Trophoblast cell (in vitro differentiated cells and primary cell): Measurements from ENCODE around the gene TNNI3K.

Source experiments
- DNase-seq, 2 donors: peaks; one replicate each; pipeline ENCODE4 v3.0.0-alpha.2; 2016
- H2AFZ ChIP-seq: 2 replicates; pipeline ENCODE4 v1.6.1; 2013; ENCODE audit warnings: low read length, moderate library complexity, mild to moderate bottlenecking; ENCODE audit not compliant: insufficient read depth, poor library complexity
- H2AK5ac ChIP-seq: 2 replicates; pipeline ENCODE4 v1.6.1; 2013; ENCODE audit warnings: mild to moderate bottlenecking, low read length
- H2BK120ac ChIP-seq: 2 replicates; pipeline ENCODE4 v1.6.1; 2013; ENCODE audit warnings: low read length, mild to moderate bottlenecking, moderate library complexity; ENCODE audit not compliant: insufficient read depth, poor library complexity
- H2BK12ac ChIP-seq: 2 replicates; pipeline ENCODE4 v1.6.1; 2013; ENCODE audit warnings: mild to moderate bottlenecking, low read length, moderate library complexity
- H2BK5ac ChIP-seq: 2 replicates; pipeline ENCODE4 v1.6.1; 2013; ENCODE audit warnings: low read length, low read depth, moderate library complexity, mild to moderate bottlenecking; ENCODE audit not compliant: poor library complexity
- H3K14ac ChIP-seq: 2 replicates; pipeline ENCODE4 v1.6.1; 2013; ENCODE audit warnings: mild to moderate bottlenecking, low read length
- H3K18ac ChIP-seq: 2 replicates; pipeline ENCODE4 v1.6.1; 2013; ENCODE audit warnings: mild to moderate bottlenecking, low read length
- H3K23ac ChIP-seq: 2 replicates; pipeline ENCODE4 v1.6.1; 2013; ENCODE audit warnings: low read length
- H3K27ac ChIP-seq: 2 replicates; pipeline ENCODE4 v1.5.1; 2013; ENCODE audit warnings: low read depth, mild to moderate bottlenecking, inconsistent platforms, low read length, moderate library complexity
- H3K27me3 ChIP-seq: 2 replicates; pipeline ENCODE4 v1.6.1; 2013; ENCODE audit warnings: inconsistent platforms, mild to moderate bottlenecking, low read length, moderate library complexity; ENCODE audit not compliant: insufficient read depth
- H3K36me3 ChIP-seq, 2 experiments: 1 replicate in 1 of 2; 2 replicates in 1 of 2; pipeline ENCODE4 v1.6.1; 2013; ENCODE audit warnings: low read length in 2 of 2, mild to moderate bottlenecking in 2 of 2, moderate library complexity in 1 of 2; ENCODE audit not compliant: insufficient read depth in 2 of 2, control insufficient read depth in 1 of 2
- H3K4ac ChIP-seq: 2 replicates; pipeline ENCODE4 v1.6.1; 2013; ENCODE audit warnings: low read depth, mild to moderate bottlenecking, low read length, moderate library complexity
- H3K4me1 ChIP-seq, 2 experiments: 1 replicate in 1 of 2; 2 replicates in 1 of 2; pipeline ENCODE4 v1.6.1; 2013; ENCODE audit warnings: low read length in 2 of 2, mild to moderate bottlenecking in 2 of 2, moderate library complexity in 1 of 2; ENCODE audit not compliant: insufficient read depth in 2 of 2, control insufficient read depth in 1 of 2
- H3K4me2 ChIP-seq: 2 replicates; pipeline ENCODE4 v1.6.1; 2013; ENCODE audit warnings: inconsistent platforms, mild to moderate bottlenecking, low read length, moderate library complexity
- H3K4me3 ChIP-seq: 2 replicates; pipeline ENCODE4 v1.5.1; 2013; ENCODE audit warnings: mild to moderate bottlenecking, low read depth, low read length, inconsistent platforms
- H3K79me1 ChIP-seq: one replicate; pipeline ENCODE4 v1.6.1; 2013; ENCODE audit warnings: low read length
- H3K79me2 ChIP-seq: 2 replicates; pipeline ENCODE4 v1.6.1; 2013; ENCODE audit warnings: low read length, mild to moderate bottlenecking; ENCODE audit not compliant: control insufficient read depth, insufficient read depth, poor library complexity
- H3K9ac ChIP-seq: 2 replicates; pipeline ENCODE4 v1.6.1; 2013; ENCODE audit warnings: mild to moderate bottlenecking, low read length
- H3K9me3 ChIP-seq: 2 replicates; pipeline ENCODE4 v1.6.1; 2013; ENCODE audit warnings: low read depth, mild to moderate bottlenecking, control low read depth, inconsistent platforms, low read length; ENCODE audit not compliant: insufficient read depth
- H4K12ac ChIP-seq: 2 replicates; pipeline ENCODE4 v1.6.1; 2013; ENCODE audit warnings: low read depth, mild to moderate bottlenecking, low read length, moderate library complexity
- H4K8ac ChIP-seq: 2 replicates; pipeline ENCODE4 v1.6.1; 2013; ENCODE audit warnings: low read depth, mild to moderate bottlenecking, low read length, moderate library complexity
- H4K91ac ChIP-seq: one replicate; pipeline ENCODE4 v1.6.1; 2013; ENCODE audit warnings: low read depth, mild to moderate bottlenecking, low read length, moderate library complexity
- WGBS: extraction: QIAGEN DNeasy Blood & Tissue Kit; methylation state at CpG from one replicate; pipeline ENCODE4 v1.1.7; 2013; ENCODE audit warnings: missing lambda C conversion rate; ENCODE audit not compliant: insufficient read length, insufficient coverage; ENCODE audit errors: extremely low coverage; 5-methylcytosine and 5-hydroxymethylcytosine counted together

Gene TNNI3K

GRCh38 chr1:74420467-74420866 is 185.3 kb downstream of the TNNI3K start:
- Histone ChIP-seq H3K9ac (no peak overlapping the region), H3K36me3 (no peaks in the 10 kb centered on the region), H2AFZ (no peak overlapping the region), H3K79me1 (no peaks in the 10 kb centered on the region), H4K8ac (no peak overlapping the region), H3K9me3 (no peaks in the 10 kb centered on the region), H3K23ac (no peak overlapping the region), H3K79me2 (no peaks in the 10 kb centered on the region), H2BK120ac (no peak overlapping the region), H3K4me3 (no peak overlapping the region), H2BK12ac (no peak overlapping the region), H3K4ac (no peak overlapping the region), H3K27ac (no peak overlapping the region), H3K4me2 (no peak overlapping the region), H3K18ac (no peak overlapping the region), H2BK5ac (no peak overlapping the region), H2AK5ac (no peak overlapping the region), H3K14ac (no peak overlapping the region), H3K4me1 (peaks cover 0 to 3% of the 10 kb centered on the region in 2 experiments), H4K12ac (no peak overlapping the region), H4K91ac (no peak overlapping the region), H3K27me3 (no peaks in the 10 kb centered on the region)
- no CpG with 5 or more reads among the region's 2 CpGs for WGBS
- no peak for DNase-seq

GRCh38 chr1:74422421-74423292 is 187.5 kb downstream of the TNNI3K start:
- H2BK12ac ChIP-seq: no peak overlapping the region
- no peak overlapping the region for H3K23ac ChIP-seq
- no peak overlapping the region for H2BK120ac ChIP-seq
- H3K4me2 ChIP-seq: no peak overlapping the region
- H3K18ac ChIP-seq: no peak overlapping the region
- WGBS: no CpG with 5 or more reads among the region's 4 CpGs
- no peak overlapping the region for H2AK5ac ChIP-seq
- H4K12ac ChIP-seq: no peak overlapping the region
- DNase-seq: no peak
- no peak overlapping the region for H2BK5ac ChIP-seq
- H3K36me3 ChIP-seq: no peaks in the 10 kb centered on the region
- H4K8ac ChIP-seq: no peak overlapping the region
- no peak overlapping the region for H4K91ac ChIP-seq
- no peak overlapping the region for H3K27ac ChIP-seq
- no peak overlapping the region for H2AFZ ChIP-seq
- no peaks in the 10 kb centered on the region for H3K79me2 ChIP-seq
- no peak overlapping the region for H3K14ac ChIP-seq
- H3K9me3 ChIP-seq: no peaks in the 10 kb centered on the region
- H3K27me3 ChIP-seq: no peaks in the 10 kb centered on the region
- no peak overlapping the region for H3K4me3 ChIP-seq
- H3K4ac ChIP-seq: no peak overlapping the region
- H3K79me1 ChIP-seq: peaks cover 2% of the 10 kb centered on the region
- H3K4me1 ChIP-seq: no peaks in the 10 kb centered on the region
- no peak overlapping the region for H3K9ac ChIP-seq

GRCh38 chr1:74423471-74423870 is 188.3 kb downstream of the TNNI3K start:
- Histone ChIP-seq H3K79me1 (peaks cover 2% of the 10 kb centered on the region), H3K4me3 (no peak overlapping the region), H3K9me3 (no peaks in the 10 kb centered on the region), H3K79me2 (no peaks in the 10 kb centered on the region), H2BK12ac (no peak overlapping the region), H4K8ac (no peak overlapping the region), H3K4ac (no peak overlapping the region), H3K9ac (no peak overlapping the region), H3K14ac (no peak overlapping the region), H3K4me2 (no peak overlapping the region), H2BK120ac (no peak overlapping the region), H2AK5ac (no peak overlapping the region), H2BK5ac (no peak overlapping the region), H4K12ac (no peak overlapping the region), H3K27me3 (no peaks in the 10 kb centered on the region), H2AFZ (no peak overlapping the region), H3K27ac (no peak overlapping the region), H3K23ac (no peak overlapping the region), H3K36me3 (no peaks in the 10 kb centered on the region), H3K18ac (no peak overlapping the region), H4K91ac (no peak overlapping the region), H3K4me1 (no peaks in the 10 kb centered on the region)
- WGBS: no CpG with 5 or more reads among the region's 2 CpGs
- no peak for DNase-seq

GRCh38 chr1:74425676-74426075 is 190.5 kb downstream of the TNNI3K start:
- 100% methylated on average over 2 of the region's 6 CpGs for WGBS
- Histone ChIP-seq H4K91ac (no peak overlapping the region), H3K4me3 (no peak overlapping the region), H3K36me3 (no peaks in the 10 kb centered on the region), H4K12ac (no peak overlapping the region), H3K18ac (no peak overlapping the region), H3K79me1 (peaks cover 2% of the 10 kb centered on the region), H3K23ac (no peak overlapping the region), H3K9ac (no peak overlapping the region), H2BK120ac (no peak overlapping the region), H3K4ac (no peak overlapping the region), H4K8ac (no peak overlapping the region), H3K14ac (no peak overlapping the region), H2BK12ac (no peak overlapping the region), H3K4me1 (no peaks in the 10 kb centered on the region), H2BK5ac (no peak overlapping the region), H2AK5ac (no peak overlapping the region), H3K27me3 (no peaks in the 10 kb centered on the region), H3K27ac (peak overlapping the region; percentile 49), H3K4me2 (no peak overlapping the region), H2AFZ (no peak overlapping the region), H3K9me3 (no peaks in the 10 kb centered on the region), H3K79me2 (no peaks in the 10 kb centered on the region)
- DNase-seq: no peak
